MM.1S (cell line): ENCODE data around the gene SDK1.
"Not testable (repeated sequence)": the region's sequence is repeated elsewhere in the genome, so short reads cannot be mapped to it uniquely, and the experiment has no call there.

Source experiments
- EZH2 ChIP-seq: fragments of 300-600 bp; sonication (generic); optimal IDR thresholded peaks from 2 replicates; pipeline ENCODE3; 2017; ENCODE audit warnings: low read depth, mild to moderate bottlenecking, antibody characterized with exemption, low read length, mixed read lengths
- TF ChIP-seq, protein P1 (sequence below): fragments of 300-600 bp; sonication (generic); IDR thresholded peaks from 2 replicates; pipeline ENCODE4 v1.5.1; 2016; ENCODE audit warnings: antibody characterized with exemption, low read length, mixed read lengths

DNA sequence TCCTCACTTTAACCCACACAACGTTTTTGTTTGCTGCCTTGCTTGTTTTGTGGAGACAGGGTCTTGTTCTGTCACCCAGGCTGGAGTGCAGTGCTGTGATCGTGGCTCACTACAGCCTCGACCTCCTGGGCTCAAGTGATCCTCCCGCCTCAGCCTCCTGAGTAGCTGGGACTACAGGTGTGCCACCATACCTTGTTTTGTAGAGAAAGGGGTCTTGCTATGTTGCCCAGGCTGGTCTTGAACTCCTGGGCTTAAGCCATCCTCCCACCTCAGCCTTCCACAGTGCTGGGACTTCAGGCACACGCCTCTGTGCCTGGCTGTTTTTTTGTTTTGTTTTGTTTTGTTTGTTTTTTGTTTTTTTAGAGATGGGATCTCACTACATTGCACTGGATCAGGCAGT is 935.8 kb downstream of the SDK1 start:
- TF ChIP-seq, protein P1, sequence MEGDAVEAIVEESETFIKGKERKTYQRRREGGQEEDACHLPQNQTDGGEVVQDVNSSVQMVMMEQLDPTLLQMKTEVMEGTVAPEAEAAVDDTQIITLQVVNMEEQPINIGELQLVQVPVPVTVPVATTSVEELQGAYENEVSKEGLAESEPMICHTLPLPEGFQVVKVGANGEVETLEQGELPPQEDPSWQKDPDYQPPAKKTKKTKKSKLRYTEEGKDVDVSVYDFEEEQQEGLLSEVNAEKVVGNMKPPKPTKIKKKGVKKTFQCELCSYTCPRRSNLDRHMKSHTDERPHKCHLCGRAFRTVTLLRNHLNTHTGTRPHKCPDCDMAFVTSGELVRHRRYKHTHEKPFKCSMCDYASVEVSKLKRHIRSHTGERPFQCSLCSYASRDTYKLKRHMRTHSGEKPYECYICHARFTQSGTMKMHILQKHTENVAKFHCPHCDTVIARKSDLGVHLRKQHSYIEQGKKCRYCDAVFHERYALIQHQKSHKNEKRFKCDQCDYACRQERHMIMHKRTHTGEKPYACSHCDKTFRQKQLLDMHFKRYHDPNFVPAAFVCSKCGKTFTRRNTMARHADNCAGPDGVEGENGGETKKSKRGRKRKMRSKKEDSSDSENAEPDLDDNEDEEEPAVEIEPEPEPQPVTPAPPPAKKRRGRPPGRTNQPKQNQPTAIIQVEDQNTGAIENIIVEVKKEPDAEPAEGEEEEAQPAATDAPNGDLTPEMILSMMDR: not testable (repeated sequence)
- not testable (repeated sequence) for TF ChIP-seq EZH2
